NCI-H774 (cell line): ENCODE results near the gene PM20D2.

Experiments used
- DNase-seq: peaks from one replicate; lab custom pipeline; 2025; lab: John Stamatoyannopoulos, UW

PM20D2 gene

GRCh38 chr6:89145091-89145955 is 532 bp upstream of the PM20D2 start:
- peak; percentile 49 for DNase-seq

GRCh38 chr6:89146718-89147700 is 1.2 kb downstream of the PM20D2 start:
- DNase-seq, result peak; percentile 74

- no peak for DNase-seq
These were observed 2.3 kb downstream of the PM20D2 start for GRCh38 chr6:89148016-89148750.

- DNase-seq, result no peak
These were observed 8.3 kb downstream of the PM20D2 start for GRCh38 chr6:89154131-89154530.

- DNase-seq, result no peak
These were observed 14.7 kb downstream of the PM20D2 start for GRCh38 chr6:89160331-89161092.

- DNase-seq, result no peak
These were observed 15.6 kb downstream of the PM20D2 start for GRCh38 chr6:89161326-89162046.

GRCh38 chr6:89162047-89162371 is 16.2 kb downstream of the PM20D2 start:
- DNase-seq, result no peak

- DNase-seq, result no peak
These were observed 26.3 kb downstream of the PM20D2 start for GRCh38 chr6:89172131-89172530.

- DNase-seq, result no peak
These were observed 27.8 kb downstream of the PM20D2 start for GRCh38 chr6:89173634-89174033.

- DNase-seq, result no peak
These were observed 34.3 kb downstream of the PM20D2 start for GRCh38 chr6:89180112-89180511.

GRCh38 chr6:89180971-89181370 is 35.1 kb downstream of the PM20D2 start:
- DNase-seq, result no peak

- no peak for DNase-seq
These were observed 37.4 kb downstream of the PM20D2 start for GRCh38 chr6:89183294-89183693.

GRCh38 chr6:89184344-89184743 is 38.5 kb downstream of the PM20D2 start:
- no peak for DNase-seq

GRCh38 chr6:89186762-89187161 is 40.9 kb downstream of the PM20D2 start:
- DNase-seq, result no peak

GRCh38 chr6:89187504-89187903 is 41.6 kb downstream of the PM20D2 start:
- DNase-seq, result no peak

GRCh38 chr6:89190741-89191140 is 44.9 kb downstream of the PM20D2 start:
- DNase-seq, result no peak

GRCh38 chr6:89194559-89194958 is 48.7 kb downstream of the PM20D2 start:
- DNase-seq, result no peak

GRCh38 chr6:89197141-89197540 is 51.3 kb downstream of the PM20D2 start:
- no peak for DNase-seq

GRCh38 chr6:89198235-89198634 is 52.4 kb downstream of the PM20D2 start:
- DNase-seq, result no peak

- DNase-seq, result no peak
These were observed 53.7 kb downstream of the PM20D2 start for GRCh38 chr6:89199579-89199978.

- no peak for DNase-seq
These were observed 54.9 kb downstream of the PM20D2 start for GRCh38 chr6:89200706-89201215.
